GM19035 (cell line): ENCODE measurements around the gene TDRD6.
"Not testable (repeated sequence)": the region's sequence is repeated elsewhere in the genome, so short reads cannot be mapped to it uniquely, and the experiment has no call there.

Experiments used
- ATAC-seq: cut with Tn5 transposase; IDR thresholded peaks from one replicate; pipeline ENCODE4 v1.9.1; 2021; ENCODE audit not compliant: unreplicated experiment

Gene TDRD6

GRCh38 chr6:46743425-46744158, 55.9 kb downstream of the TDRD6 start:
- no peak for ATAC-seq

GRCh38 chr6:46744159-46744725, 56.6 kb downstream of the TDRD6 start:
- ATAC-seq, result not testable (repeated sequence)

- no peak for ATAC-seq
Observed at GRCh38 chr6:46745973-46746372, 58.3 kb downstream of the TDRD6 start.

GRCh38 chr6:46746696-46747095, 59.0 kb downstream of the TDRD6 start, which contains the start of gene ANKRD66:
Gene ANKRD66, plus strand, starts transcription at chr6:46746933. Its CDS starts 5,016 bp downstream, at chr6:46751949.
- ATAC-seq, result no peak

GRCh38 chr6:46748940-46749503, 61.3 kb downstream of the TDRD6 start:
- no peak for ATAC-seq

GRCh38 chr6:46749731-46750130, 62.0 kb downstream of the TDRD6 start:
- ATAC-seq, result no peak

GRCh38 chr6:46751658-46752057, 64.0 kb downstream of the TDRD6 start:
- no peak for ATAC-seq
